SK-N-SH (cell line): ENCODE measurements around the gene VPS9D1. TPM values are rescaled to one million over a fixed set of nuclear protein-coding genes. Genes with fewer than 3 reads are reported as not detected.

ENCODE experiments used
- CTCF ChIA-PET: fragments of 300-600, 350-600 bp; formaldehyde crosslinking; extraction: SDS; loops from one replicate; lab custom pipeline; 2021; lab: Yijun Ruan, JAX
- POLR2A ChIA-PET: fragments of 350-600 bp; sonication (Branson Sonifier 250); formaldehyde crosslinking; extraction: SDS; loops from one replicate; lab custom pipeline; 2020; ENCODE audit warnings: antibody characterized with exemption, inconsistent platforms; lab: Yijun Ruan, JAX
- DNase-seq: peaks from one replicate; pipeline ENCODE4 v3.0.0; 2012
- H2AFZ ChIP-seq: fragments of 200-600 bp; sonication (generic); 2 replicates; pipeline ENCODE4 v1.8.1; 2016; ENCODE audit warnings: antibody characterized with exemption, mild to moderate bottlenecking, low read depth
- H3F3A ChIP-seq: fragments of 200-600 bp; sonication (generic); replicated peaks from 2 replicates; pipeline ENCODE3; 2016; ENCODE audit warnings: antibody characterized with exemption, mild to moderate bottlenecking; ENCODE audit not compliant: insufficient read depth
- H3K27ac ChIP-seq, 2 experiments: fragments of 200-500 bp in 1 of 2; fragments of 200-600 bp in 1 of 2; sonication (Bioruptor generic) in 1 of 2; sonication (generic), shearing (Covaris generic) in 1 of 2; 2 replicates each; pipeline versions ENCODE4 v1.5.1 to v1.6.1; 2014 to 2016; ENCODE audit warnings: low read depth in 2 of 2, inconsistent platforms in 1 of 2, low read length in 1 of 2, mild to moderate bottlenecking in 1 of 2, mixed read lengths in 1 of 2
- H3K27me3 ChIP-seq: fragments of 200-600 bp; sonication (generic), shearing (Covaris generic); 2 replicates; pipeline ENCODE4 v1.6.1; 2016; ENCODE audit warnings: mixed run types; ENCODE audit not compliant: insufficient read depth
- H3K36me3 ChIP-seq, 2 experiments: fragments of 200-500 bp in 1 of 2; fragments of 200-600 bp in 1 of 2; sonication (Bioruptor generic) in 1 of 2; sonication (generic) in 1 of 2; replicated peaks in 1 of 2; 2 replicates each; pipeline versions ENCODE3 to v1.5.1; 2014 to 2016; ENCODE audit warnings: low read length in 1 of 2, mild to moderate bottlenecking in 1 of 2; ENCODE audit not compliant: insufficient read depth in 2 of 2, control insufficient read depth in 1 of 2
- H3K4me1 ChIP-seq, 2 experiments: fragments of 200-500 bp in 1 of 2; fragments of 200-600 bp in 1 of 2; sonication (Bioruptor generic) in 1 of 2; sonication (generic), shearing (Covaris generic) in 1 of 2; 2 replicates each; pipeline versions ENCODE4 v1.5.1 to v1.6.1; 2014 to 2016; ENCODE audit warnings: low read depth in 1 of 2, low read length in 1 of 2, mixed run types in 1 of 2; ENCODE audit not compliant: insufficient read depth in 2 of 2, control insufficient read depth in 1 of 2
- H3K4me2 ChIP-seq: fragments of 200-600 bp; sonication (generic), shearing (Covaris generic); 2 replicates; pipeline ENCODE4 v1.6.1; 2017; ENCODE audit warnings: mixed run types
- H3K4me3 ChIP-seq, 2 experiments: fragments of 200-500 bp in 1 of 2; fragments of 200-600 bp in 1 of 2; sonication (Bioruptor generic) in 1 of 2; sonication (generic), shearing (Covaris generic) in 1 of 2; 2 replicates each; pipeline versions ENCODE4 v1.5.1 to v1.8.1; 2014 to 2016; ENCODE audit warnings: low read depth in 2 of 2, inconsistent platforms in 1 of 2, low read length in 1 of 2, mild to moderate bottlenecking in 1 of 2, mixed read lengths in 1 of 2, moderate library complexity in 1 of 2
- H3K79me2 ChIP-seq: fragments of 200-600 bp; sonication (generic); 2 replicates; pipeline ENCODE4 v1.8.1; 2017; ENCODE audit warnings: mild to moderate bottlenecking; ENCODE audit not compliant: insufficient read depth
- H3K9ac ChIP-seq: fragments of 200-600 bp; sonication (generic); 2 replicates; pipeline ENCODE4 v1.6.1; 2017; ENCODE audit warnings: mixed run types
- H3K9me2 ChIP-seq: fragments of 200-600 bp; sonication (generic); 2 replicates; pipeline ENCODE4 v1.6.1; 2017; ENCODE audit warnings: mixed run types
- H3K9me3 ChIP-seq: fragments of 200-600 bp; sonication (generic); 2 replicates; pipeline ENCODE4 v1.6.1; 2017; ENCODE audit warnings: mixed run types, mild to moderate bottlenecking, moderate library complexity
- H4K20me1 ChIP-seq: fragments of 200-600 bp; sonication (generic); 2 replicates; pipeline ENCODE4 v1.6.1; 2017; ENCODE audit warnings: mild to moderate bottlenecking, mixed run types; ENCODE audit not compliant: insufficient read depth
- EZH2phosphoT487 ChIP-seq: fragments of 200-600 bp; sonication (generic); IDR thresholded peaks from 2 replicates; pipeline ENCODE4 v1.6.1; 2017; ENCODE audit warnings: low read depth, mixed run types, mild to moderate bottlenecking, antibody characterized with exemption, moderate library complexity, borderline replicate concordance
- FOSL2 ChIP-seq: IDR thresholded peaks from 2 replicates; pipeline ENCODE4 v1.4.0; 2012; ENCODE audit warnings: low read depth, mild to moderate bottlenecking, moderate library complexity, borderline replicate concordance
- FOXJ3 ChIP-seq: sonication (generic); formaldehyde crosslinking; IDR thresholded peaks from 2 replicates; pipeline ENCODE4 v1.5.1; 2020; ENCODE audit warnings: mild to moderate bottlenecking, missing genetic modification reagents
- FOXM1 ChIP-seq: IDR thresholded peaks from 2 replicates; pipeline ENCODE4 v1.4.0; 2012; ENCODE audit warnings: low read depth, mild to moderate bottlenecking
- GATA2 ChIP-seq: sonication (generic); formaldehyde crosslinking; IDR thresholded peaks from 2 replicates; pipeline ENCODE4 v1.5.0; 2020; ENCODE audit warnings: mild to moderate bottlenecking, missing genetic modification reagents
- JUND ChIP-seq: IDR thresholded peaks from 2 replicates; pipeline ENCODE4 v1.4.0; 2012
- MEF2A ChIP-seq: IDR thresholded peaks from 2 replicates; pipeline ENCODE4 v1.4.0; 2012; ENCODE audit warnings: low read depth, borderline replicate concordance
- NFIC ChIP-seq: IDR thresholded peaks from 2 replicates; pipeline ENCODE4 v1.4.0; 2012; ENCODE audit warnings: borderline replicate concordance
- POLR2AphosphoS5 ChIP-seq: IDR thresholded peaks from 2 replicates; pipeline ENCODE4 v1.6.1; 2012; ENCODE audit warnings: low read depth, low read length
- RFX5 ChIP-seq: IDR thresholded peaks from 2 replicates; pipeline ENCODE4 v1.6.1; 2012; ENCODE audit warnings: mild to moderate bottlenecking, improper control_type of control experiment, low read length
- RXRA ChIP-seq: IDR thresholded peaks from 2 replicates; pipeline ENCODE4 v1.4.0; 2012; ENCODE audit warnings: low read depth, mild to moderate bottlenecking, borderline replicate concordance
- SIN3A ChIP-seq: IDR thresholded peaks from 2 replicates; pipeline ENCODE4 v1.6.1; 2012; ENCODE audit warnings: low read depth, mild to moderate bottlenecking, low read length, moderate library complexity, borderline replicate concordance
- SMC3 ChIP-seq: IDR thresholded peaks from 2 replicates; pipeline ENCODE4 v1.6.1; 2012; ENCODE audit warnings: low read depth, low read length, improper control_type of control experiment
- USF2 ChIP-seq: fragments of 150-350 bp; IDR thresholded peaks from 2 replicates; pipeline ENCODE4 v1.6.1; 2017; ENCODE audit warnings: antibody characterized with exemption, low read length, low read depth, borderline replicate concordance
- YY1 ChIP-seq: IDR thresholded peaks from 2 replicates; pipeline ENCODE4 v1.4.0; 2012; ENCODE audit warnings: low read depth, mild to moderate bottlenecking
- WGBS: methylation state at CpG from one replicate; pipeline ENCODE4 v1.1.6; 2017; ENCODE audit warnings: low lambda C conversion rate; 5-methylcytosine and 5-hydroxymethylcytosine counted together
- polyA plus RNA-seq, 3 experiments: library from polyadenylated mRNA; depleted of rRNA; stranded (reverse); fragments of >200 nt; gene quantifications; 2 replicates each; pipeline ENCODE4 v1.2.3, GENCODE V29; 2012
- TF ChIP-seq, protein P1 (sequence below): IDR thresholded peaks from 2 replicates; pipeline ENCODE4 v1.4.0; 2012; ENCODE audit warnings: low read depth, borderline replicate concordance
- TF ChIP-seq, protein P2 (sequence below): IDR thresholded peaks from 2 replicates; pipeline ENCODE4 v1.4.0; 2012; ENCODE audit warnings: low read depth, borderline replicate concordance
- TF ChIP-seq, protein P3 (sequence below): IDR thresholded peaks from 2 replicates; pipeline ENCODE4; 2012
- TF ChIP-seq, protein P4 (sequence below): fragments of 150-350 bp; IDR thresholded peaks from 2 replicates; pipeline ENCODE4 v1.6.1; 2016; ENCODE audit warnings: mild to moderate bottlenecking, low read depth, low read length

Gene VPS9D1
- polyA plus RNA-seq, 1 of the 3 experiments (the other 2 are of a cell fraction), result 10.1 TPM

DNA sequence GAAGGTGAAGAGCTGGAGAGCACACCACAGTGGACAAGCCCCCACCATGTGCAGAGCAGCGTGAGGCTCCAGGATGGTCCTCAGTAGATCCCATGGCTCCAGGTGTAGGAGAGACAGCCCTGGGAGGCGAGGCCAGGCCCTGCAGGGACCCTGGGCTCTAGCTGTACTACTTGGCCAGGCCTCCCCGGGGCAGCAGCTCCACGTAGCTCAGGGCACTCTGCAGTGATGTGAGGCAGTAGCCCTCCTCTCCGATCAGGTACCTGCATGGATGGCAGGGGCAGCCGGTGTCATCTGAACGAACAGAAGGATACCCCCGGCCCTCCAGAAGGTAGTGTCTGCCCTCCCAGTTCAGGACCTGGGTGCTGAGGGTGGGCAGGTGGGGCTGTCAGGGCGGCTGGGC lies 13.0 kb downstream of the VPS9D1 start:
- Histone ChIP-seq H3K27ac (no peak overlapping the region), H3K9ac (no peak overlapping the region), H3K9me3 (no peaks in the 10 kb centered on the region), H3K27me3 (no peaks in the 10 kb centered on the region), H3K4me3 (no peak overlapping the region), H3F3A (peaks cover 7% of the 10 kb centered on the region), H3K79me2 (peaks cover 6% of the 10 kb centered on the region; the same call in 1 of the 2 replicates), H3K4me1 (peaks cover 0 to 3% of the 10 kb centered on the region in 2 experiments; a peak in 1 of 4 replicates), H4K20me1 (no peaks in the 10 kb centered on the region), H2AFZ (no peak overlapping the region), H3K4me2 (no peak overlapping the region), H3K9me2 (no peaks in the 10 kb centered on the region), H3K36me3 (no peaks in the 10 kb centered on the region)
- 59% methylated on average over 3 of the region's 9 CpGs for WGBS
- CTCF ChIA-PET, result interaction anchor here (1.0 to 1.5 kb wide), 2 partner anchors 153 to 211 kb away, joined by 3 to 6 read pairs; partner anchors contain the start of gene MC1R
- no peak for TF ChIP-seq USF2
- no peak for TF ChIP-seq MEF2A
- TF ChIP-seq SMC3, result no peak
- TF ChIP-seq SIN3A, result no peak
- TF ChIP-seq, protein P1, sequence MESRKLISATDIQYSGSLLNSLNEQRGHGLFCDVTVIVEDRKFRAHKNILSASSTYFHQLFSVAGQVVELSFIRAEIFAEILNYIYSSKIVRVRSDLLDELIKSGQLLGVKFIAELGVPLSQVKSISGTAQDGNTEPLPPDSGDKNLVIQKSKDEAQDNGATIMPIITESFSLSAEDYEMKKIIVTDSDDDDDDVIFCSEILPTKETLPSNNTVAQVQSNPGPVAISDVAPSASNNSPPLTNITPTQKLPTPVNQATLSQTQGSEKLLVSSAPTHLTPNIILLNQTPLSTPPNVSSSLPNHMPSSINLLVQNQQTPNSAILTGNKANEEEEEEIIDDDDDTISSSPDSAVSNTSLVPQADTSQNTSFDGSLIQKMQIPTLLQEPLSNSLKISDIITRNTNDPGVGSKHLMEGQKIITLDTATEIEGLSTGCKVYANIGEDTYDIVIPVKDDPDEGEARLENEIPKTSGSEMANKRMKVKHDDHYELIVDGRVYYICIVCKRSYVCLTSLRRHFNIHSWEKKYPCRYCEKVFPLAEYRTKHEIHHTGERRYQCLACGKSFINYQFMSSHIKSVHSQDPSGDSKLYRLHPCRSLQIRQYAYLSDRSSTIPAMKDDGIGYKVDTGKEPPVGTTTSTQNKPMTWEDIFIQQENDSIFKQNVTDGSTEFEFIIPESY, result no peak
- no peak for TF ChIP-seq GATA2 (CRISPR knock-in tag)
- TF ChIP-seq, protein P2, sequence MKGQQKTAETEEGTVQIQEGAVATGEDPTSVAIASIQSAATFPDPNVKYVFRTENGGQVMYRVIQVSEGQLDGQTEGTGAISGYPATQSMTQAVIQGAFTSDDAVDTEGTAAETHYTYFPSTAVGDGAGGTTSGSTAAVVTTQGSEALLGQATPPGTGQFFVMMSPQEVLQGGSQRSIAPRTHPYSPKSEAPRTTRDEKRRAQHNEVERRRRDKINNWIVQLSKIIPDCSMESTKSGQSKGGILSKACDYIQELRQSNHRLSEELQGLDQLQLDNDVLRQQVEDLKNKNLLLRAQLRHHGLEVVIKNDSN, result no peak
- no peak for TF ChIP-seq POLR2AphosphoS5
- POLR2A ChIA-PET, result interaction anchor here (0.9 to 1.7 kb wide), 2 partner anchors 8 to 10 kb away, joined by 3 to 5 read pairs; no protein-coding TSS in a partner anchor
- no peak for DNase-seq

DNA sequence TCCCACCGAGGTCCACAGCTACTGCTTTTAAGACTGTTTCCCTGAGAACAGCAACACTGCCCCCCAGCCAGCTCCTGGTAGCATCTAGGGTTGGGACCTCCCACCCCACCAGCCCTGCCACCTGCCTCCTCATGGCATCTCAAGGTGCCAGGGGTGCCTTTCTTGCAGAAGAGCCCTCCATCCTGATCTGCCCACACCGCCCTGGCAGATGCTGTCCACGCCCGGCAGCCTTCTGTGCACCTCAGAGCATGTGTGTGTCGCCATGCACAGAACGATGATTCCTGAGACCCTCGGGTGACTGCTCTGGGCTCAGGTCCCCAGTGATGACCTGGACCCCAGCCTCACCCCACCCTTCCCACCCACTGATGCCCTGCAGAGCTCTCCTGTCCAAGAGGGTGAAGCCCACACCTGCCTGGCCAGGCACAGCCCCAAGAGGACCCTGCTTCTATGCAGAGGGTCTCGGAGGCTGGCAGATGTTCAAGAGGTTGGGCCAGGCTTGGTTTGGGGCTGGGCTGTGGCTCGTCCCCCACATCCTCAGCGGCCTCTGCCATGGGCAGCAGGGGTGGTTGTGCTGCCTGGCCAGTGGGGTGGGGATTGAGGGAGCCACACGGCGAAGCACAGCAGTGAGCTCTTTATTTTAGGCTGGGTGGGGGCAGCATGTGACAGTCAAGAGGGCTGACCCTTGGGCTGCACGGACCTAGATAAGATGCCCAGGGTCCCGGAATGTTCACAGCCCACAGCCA lies 14.0 kb downstream of the VPS9D1 start:
- H3K4me2 ChIP-seq, result no peak overlapping the region
- H4K20me1 ChIP-seq, result no peaks in the 10 kb centered on the region
- DNase-seq, result no peak
- H3F3A ChIP-seq, result peaks cover 13% of the 10 kb centered on the region
- H3K79me2 ChIP-seq, result no peaks in the 10 kb centered on the region
- H3K9me3 ChIP-seq, result no peaks in the 10 kb centered on the region
- CTCF ChIA-PET, result interaction anchor here (0.8 to 2.3 kb wide), 22 partner anchors 9 to 314 kb away, joined by 3 to 22 read pairs (median 4); partner anchors contain the start of genes MC1R and TCF25
- no peaks in the 10 kb centered on the region for H3K27me3 ChIP-seq
- H3K9ac ChIP-seq, result no peak overlapping the region
- H3K27ac ChIP-seq, result no peak overlapping the region
- POLR2A ChIA-PET, result interaction anchor here (0.5 to 1.5 kb wide), 6 partner anchors 14 to 217 kb away, joined by 3 to 7 read pairs (median 5); partner anchors contain the start of genes TCF25 and VPS9D1
- H3K36me3 ChIP-seq, result no peaks in the 10 kb centered on the region
- peaks cover 0 to 6% of the 10 kb centered on the region in 2 experiments; a peak in 1 of 4 replicates for H3K4me1 ChIP-seq
- H2AFZ ChIP-seq, result no peak overlapping the region
- H3K4me3 ChIP-seq, result no peak overlapping the region
- WGBS, result 83% methylated on average over 13 of the region's 14 CpGs
- H3K9me2 ChIP-seq, result no peaks in the 10 kb centered on the region
- TF ChIP-seq JUND (no peak), YY1 (no peak), RXRA (no peak), FOSL2 (no peak), EZH2phosphoT487 (no peak), RFX5 (no peak), FOXJ3 (no peak), FOXM1 (no peak), NFIC (no peak), POLR2AphosphoS5 (no peak), SMC3 (no peak), SIN3A (no peak)
- TF ChIP-seq, protein P2, result no peak
- TF ChIP-seq, protein P3, sequence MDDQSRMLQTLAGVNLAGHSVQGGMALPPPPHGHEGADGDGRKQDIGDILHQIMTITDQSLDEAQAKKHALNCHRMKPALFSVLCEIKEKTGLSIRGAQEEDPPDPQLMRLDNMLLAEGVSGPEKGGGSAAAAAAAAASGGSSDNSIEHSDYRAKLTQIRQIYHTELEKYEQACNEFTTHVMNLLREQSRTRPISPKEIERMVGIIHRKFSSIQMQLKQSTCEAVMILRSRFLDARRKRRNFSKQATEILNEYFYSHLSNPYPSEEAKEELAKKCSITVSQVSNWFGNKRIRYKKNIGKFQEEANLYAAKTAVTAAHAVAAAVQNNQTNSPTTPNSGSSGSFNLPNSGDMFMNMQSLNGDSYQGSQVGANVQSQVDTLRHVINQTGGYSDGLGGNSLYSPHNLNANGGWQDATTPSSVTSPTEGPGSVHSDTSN, result no peak
- TF ChIP-seq, protein P4, sequence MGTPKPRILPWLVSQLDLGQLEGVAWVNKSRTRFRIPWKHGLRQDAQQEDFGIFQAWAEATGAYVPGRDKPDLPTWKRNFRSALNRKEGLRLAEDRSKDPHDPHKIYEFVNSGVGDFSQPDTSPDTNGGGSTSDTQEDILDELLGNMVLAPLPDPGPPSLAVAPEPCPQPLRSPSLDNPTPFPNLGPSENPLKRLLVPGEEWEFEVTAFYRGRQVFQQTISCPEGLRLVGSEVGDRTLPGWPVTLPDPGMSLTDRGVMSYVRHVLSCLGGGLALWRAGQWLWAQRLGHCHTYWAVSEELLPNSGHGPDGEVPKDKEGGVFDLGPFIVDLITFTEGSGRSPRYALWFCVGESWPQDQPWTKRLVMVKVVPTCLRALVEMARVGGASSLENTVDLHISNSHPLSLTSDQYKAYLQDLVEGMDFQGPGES, result no peak
